GM15510 (cell line): ENCODE measurements around the gene RASGRF1.

Experiments
- POLR2A ChIP-seq: IDR thresholded peaks from 3 replicates; pipeline ENCODE4 v1.6.1; 2011; ENCODE audit warnings: borderline replicate concordance; ENCODE audit not compliant: insufficient read length; ENCODE audit errors: extremely low read depth

RASGRF1 gene

DNA sequence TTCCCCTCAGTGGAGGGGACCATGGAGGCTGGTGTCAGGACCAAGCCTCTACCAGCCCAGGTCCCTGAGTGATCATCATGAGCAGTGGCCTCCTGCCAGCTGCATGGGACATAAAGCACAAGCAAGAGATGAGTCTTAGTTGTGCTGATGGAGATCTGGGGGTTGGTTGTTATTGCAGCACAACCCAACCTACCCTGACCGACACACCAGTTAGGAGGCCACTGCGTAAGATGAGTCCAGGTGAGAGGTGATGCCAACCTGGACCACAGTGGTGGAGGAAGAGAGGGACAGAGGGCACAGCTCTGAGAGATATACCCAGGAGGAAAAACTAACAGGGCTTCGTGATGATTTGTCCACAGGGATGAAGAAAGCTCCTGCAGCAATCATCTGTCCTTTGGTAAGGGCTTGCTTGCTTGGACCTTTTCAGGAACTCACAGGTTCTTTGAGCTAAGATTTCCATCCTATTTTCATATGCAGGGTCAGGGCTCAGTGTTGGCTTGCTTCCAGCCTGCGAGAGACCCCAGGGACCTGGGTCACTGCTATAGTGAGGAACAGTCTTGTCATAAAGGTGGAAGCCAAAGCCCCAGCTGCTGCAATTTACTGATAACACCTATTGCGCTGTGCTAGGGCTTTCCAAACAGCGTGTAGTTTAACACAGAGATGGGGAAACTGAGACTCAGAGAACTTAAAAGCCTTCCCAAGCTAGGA, 8.1 kb downstream of the RASGRF1 start:
- TF ChIP-seq POLR2A, result no peak

DNA sequence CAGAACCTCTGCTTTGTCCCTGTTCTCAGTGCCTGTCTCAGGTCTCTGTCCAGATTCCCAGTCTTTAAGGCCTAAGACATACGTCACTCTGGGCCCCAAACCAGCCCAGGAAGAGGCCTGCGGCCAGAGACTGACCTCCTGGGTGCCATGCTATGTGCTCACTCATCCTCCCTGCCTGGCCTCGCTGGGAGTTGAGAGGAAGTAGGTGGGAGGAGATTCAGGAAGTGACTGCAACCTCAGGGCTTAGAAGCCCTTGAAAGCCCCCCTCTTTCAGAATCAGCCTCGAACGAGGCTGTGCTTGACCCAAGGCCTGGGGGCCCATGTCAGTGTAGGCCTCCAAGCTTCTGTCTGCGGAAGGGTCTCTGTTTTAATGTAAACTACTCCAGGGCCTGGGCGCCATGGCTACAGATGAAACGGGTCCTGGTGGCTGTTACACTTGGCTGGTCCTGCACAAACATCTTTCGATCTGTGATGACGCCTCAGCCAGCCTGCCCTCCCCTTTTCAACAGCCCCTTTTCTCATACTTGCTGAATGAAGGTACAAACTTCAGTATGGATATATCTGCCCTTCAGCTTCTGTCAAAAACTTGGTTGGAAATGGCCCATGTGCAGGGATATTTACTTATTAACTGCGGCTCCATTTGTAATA, 11.7 kb downstream of the RASGRF1 start:
- no peak for TF ChIP-seq POLR2A

DNA sequence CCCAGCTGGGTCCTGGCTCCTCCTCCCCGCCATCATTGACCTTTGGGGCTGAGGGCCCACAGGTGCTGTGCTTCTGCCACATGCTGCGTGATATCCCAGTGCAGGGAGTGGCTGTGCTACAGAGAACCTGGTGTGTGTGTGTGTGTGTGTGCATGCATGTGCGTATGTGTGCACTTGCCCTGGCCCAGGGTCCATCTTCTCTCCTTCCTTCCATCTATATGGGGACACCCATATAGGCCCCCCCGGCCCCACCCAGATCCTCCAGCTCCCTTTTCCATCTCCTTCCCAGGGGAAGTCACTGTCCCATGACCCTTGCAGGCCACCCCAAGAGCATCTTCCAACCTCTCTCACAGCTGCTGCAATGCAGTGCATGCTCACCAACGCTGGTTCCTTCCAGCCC, 12.6 kb downstream of the RASGRF1 start:
- no peak for TF ChIP-seq POLR2A

DNA sequence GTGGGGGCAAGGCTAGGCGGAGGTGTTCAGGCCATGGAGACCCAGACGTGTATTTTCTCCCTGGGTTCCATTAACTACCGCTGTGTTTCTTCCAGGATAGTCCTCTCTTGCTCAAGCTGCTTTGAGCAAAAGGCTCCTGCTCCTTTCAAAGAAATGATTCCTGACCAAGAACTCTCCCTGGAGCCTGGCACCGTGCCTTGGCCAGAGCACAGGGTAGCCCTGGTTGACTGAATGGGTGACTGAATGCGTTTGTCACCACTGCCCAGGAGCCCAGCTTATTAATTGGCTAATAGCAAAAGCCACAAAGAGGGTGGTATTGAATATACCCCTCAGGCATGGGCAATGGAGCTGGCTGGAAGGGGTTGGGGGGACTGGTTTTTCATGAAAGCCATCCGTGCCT, 13.9 kb downstream of the RASGRF1 start:
- no peak for TF ChIP-seq POLR2A

DNA sequence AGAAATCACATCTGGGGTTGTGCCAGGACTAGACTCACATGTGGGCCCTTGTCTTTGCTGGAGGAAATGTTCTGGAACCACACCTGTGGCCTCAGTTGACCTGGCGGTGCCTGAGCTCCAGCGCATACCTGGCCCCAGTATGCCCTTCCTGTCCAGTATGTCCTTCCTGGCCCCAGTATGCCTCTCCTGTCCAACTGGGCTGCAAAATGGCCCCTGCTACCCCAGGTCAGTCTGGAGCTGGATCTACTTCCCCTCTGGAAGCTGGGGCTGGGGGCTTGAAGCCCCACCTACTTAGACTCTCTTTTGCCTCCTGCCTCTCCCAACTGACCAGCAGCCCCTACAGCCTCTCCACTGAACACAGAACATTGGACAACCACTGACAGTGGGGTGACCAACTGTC, 15.3 kb downstream of the RASGRF1 start:
- TF ChIP-seq POLR2A, result no peak

- no peak for TF ChIP-seq POLR2A
Observed at GRCh38 chr15:79073336-79073735, 17.2 kb downstream of the RASGRF1 start.

- TF ChIP-seq POLR2A, result no peak
Observed at GRCh38 chr15:79071901-79072300, 18.7 kb downstream of the RASGRF1 start.

DNA sequence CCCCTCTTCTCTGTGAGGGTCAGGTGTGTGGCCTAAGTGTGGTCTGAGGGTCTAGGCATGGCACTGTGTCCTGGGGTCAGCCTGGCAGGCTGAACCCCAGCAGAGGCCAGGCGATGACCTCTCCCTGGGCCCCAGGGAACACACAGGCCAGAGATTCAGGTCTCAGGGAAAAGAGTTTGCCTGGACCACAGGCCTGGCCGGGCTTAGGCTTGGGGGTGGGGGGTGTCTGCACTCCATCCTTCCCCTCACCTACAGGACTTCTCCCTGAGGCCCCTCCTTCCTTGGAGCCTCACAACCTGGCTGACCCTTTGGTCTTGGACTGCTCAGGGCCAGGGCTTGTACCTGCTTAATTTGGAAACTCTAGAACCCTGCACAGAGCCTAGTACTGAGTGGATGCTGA, 21.8 kb downstream of the RASGRF1 start:
- no peak for TF ChIP-seq POLR2A

DNA sequence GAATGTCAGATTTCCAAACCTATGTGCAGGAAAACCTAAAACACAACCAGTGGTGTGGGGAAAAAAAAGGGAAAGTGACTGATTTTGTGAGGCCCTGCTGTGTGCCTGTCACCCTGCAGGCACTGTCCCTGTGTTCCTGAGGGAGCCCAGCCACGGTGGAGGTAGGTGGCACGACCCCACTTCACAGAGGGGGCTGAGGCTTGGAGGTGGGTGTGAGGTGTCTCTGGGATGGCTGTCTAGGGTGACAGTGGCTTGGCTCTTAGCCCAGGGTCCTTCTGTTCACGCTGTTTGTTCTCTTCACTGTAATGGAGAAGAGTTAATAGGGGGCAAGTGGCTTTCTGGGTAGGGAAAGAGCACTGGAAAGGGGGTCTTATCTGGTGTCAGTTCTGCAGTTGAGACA, 22.6 kb downstream of the RASGRF1 start:
- no peak for TF ChIP-seq POLR2A

DNA sequence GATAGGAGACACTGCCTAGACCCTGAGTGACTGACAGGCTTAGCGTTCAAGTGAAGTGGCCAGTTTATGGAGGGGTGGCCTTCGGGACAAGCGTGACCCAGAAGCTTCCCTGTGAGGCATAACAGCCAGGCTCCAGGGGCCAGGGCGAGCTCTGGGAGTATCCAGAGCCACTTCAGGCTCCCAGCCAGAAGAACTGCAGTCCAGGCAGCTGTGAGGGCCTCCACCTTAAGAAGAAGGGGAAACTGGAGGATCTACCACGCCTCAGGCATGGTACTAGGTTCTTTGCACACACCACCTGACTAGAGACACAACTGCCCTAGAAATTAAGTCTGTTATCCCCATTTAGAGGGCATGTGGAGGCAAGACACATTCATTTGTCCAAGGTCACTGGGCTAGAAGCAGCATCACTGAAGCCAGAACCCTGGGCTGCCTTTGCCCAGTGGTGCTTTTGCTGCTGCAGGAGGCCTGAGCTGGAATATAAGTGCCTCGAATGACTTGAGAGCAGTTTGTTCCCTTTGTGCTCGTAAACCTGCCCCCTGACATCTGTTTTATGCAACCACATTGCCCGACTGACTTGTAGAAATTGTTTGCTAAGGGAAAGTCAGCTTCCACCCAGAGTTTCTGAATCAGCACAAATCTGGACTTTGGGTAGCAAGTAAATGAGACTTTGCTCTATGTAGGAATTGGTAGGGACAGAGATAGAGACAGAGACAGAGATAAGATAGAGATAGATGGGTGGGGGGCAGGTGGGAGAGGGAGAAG, 23.3 kb downstream of the RASGRF1 start:
- no peak for TF ChIP-seq POLR2A

- no peak for TF ChIP-seq POLR2A
Observed at GRCh38 chr15:79066391-79067071, 24.0 kb downstream of the RASGRF1 start.

- no peak for TF ChIP-seq POLR2A
Observed at GRCh38 chr15:79065706-79066376, 24.7 kb downstream of the RASGRF1 start.

GRCh38 chr15:79065361-79065705, 25.2 kb downstream of the RASGRF1 start:
- TF ChIP-seq POLR2A, result no peak

GRCh38 chr15:79064496-79064895, 26.1 kb downstream of the RASGRF1 start:
- TF ChIP-seq POLR2A, result no peak

- no peak for TF ChIP-seq POLR2A
Observed at GRCh38 chr15:79060175-79060574, 30.4 kb downstream of the RASGRF1 start.
